Neutrophil (primary cell): ENCODE results near the gene GPC2.

ENCODE experiments used
- H3K27ac ChIP-seq: fragments of 200-600 bp; sonication (generic); 2 replicates; pipeline ENCODE4 v1.5.1; 2016; ENCODE audit warnings: mild to moderate bottlenecking, moderate library complexity
- H3K27me3 ChIP-seq: fragments of 200-600 bp; sonication (generic); 2 replicates; pipeline ENCODE4 v1.6.0; 2016; ENCODE audit warnings: mild to moderate bottlenecking
- H3K36me3 ChIP-seq: fragments of 200-600 bp; sonication (generic); 2 replicates; pipeline ENCODE4 v1.5.1; 2017
- H3K4me1 ChIP-seq, 2 experiments: fragments of 200-600 bp in 1 of 2; sonication (generic) in 1 of 2; 1 replicate in 1 of 2; 2 replicates in 1 of 2; pipeline versions ENCODE4 v1.5.1 to v1.6.1; 2013 to 2016; ENCODE audit warnings: low read depth in 1 of 2, low read length in 1 of 2, mild to moderate bottlenecking in 1 of 2, moderate library complexity in 1 of 2; ENCODE audit not compliant: control insufficient read depth in 1 of 2, insufficient read depth in 1 of 2
- H3K4me3 ChIP-seq, 2 experiments: fragments of 200-600 bp in 1 of 2; sonication (generic) in 1 of 2; 1 replicate in 1 of 2; 2 replicates in 1 of 2; pipeline ENCODE4 v1.5.1; 2013 to 2016; ENCODE audit warnings: low read depth in 1 of 2, low read length in 1 of 2, mild to moderate bottlenecking in 1 of 2, moderate library complexity in 1 of 2
- H3K9me3 ChIP-seq: fragments of 200-600 bp; sonication (generic); 2 replicates; pipeline ENCODE4 v1.5.1; 2016
- CTCF ChIP-seq: fragments of 200-600 bp; sonication (generic); IDR thresholded peaks from 2 replicates; pipeline ENCODE4 v1.5.1; 2016; ENCODE audit warnings: antibody characterized with exemption

Gene GPC2

GRCh38 chr7:100213672-100214071 lies 36.5 kb upstream of the GPC2 start:
- H3K9me3 ChIP-seq, result no peaks in the 10 kb centered on the region
- H3K36me3 ChIP-seq, result no peaks in the 10 kb centered on the region
- no peak overlapping the region for H3K4me3 ChIP-seq
- no peak for TF ChIP-seq CTCF
- H3K27me3 ChIP-seq, result no peaks in the 10 kb centered on the region
- H3K4me1 ChIP-seq, result no peaks in the 10 kb centered on the region
- H3K27ac ChIP-seq, result no peak overlapping the region

- Histone ChIP-seq H3K27ac (no peak overlapping the region), H3K4me1 (no peaks in the 10 kb centered on the region), H3K4me3 (no peak overlapping the region), H3K27me3 (no peaks in the 10 kb centered on the region), H3K9me3 (no peaks in the 10 kb centered on the region), H3K36me3 (no peaks in the 10 kb centered on the region)
- TF ChIP-seq CTCF, result no peak
These were observed 35.6 kb upstream of the GPC2 start for GRCh38 chr7:100212631-100213286.

- no peak for TF ChIP-seq CTCF
- Histone ChIP-seq H3K36me3 (no peaks in the 10 kb centered on the region), H3K27me3 (no peaks in the 10 kb centered on the region), H3K4me3 (no peak overlapping the region), H3K27ac (no peak overlapping the region), H3K4me1 (no peaks in the 10 kb centered on the region), H3K9me3 (no peaks in the 10 kb centered on the region)
These were observed 34.2 kb upstream of the GPC2 start for GRCh38 chr7:100211342-100211780.

GRCh38 chr7:100210805-100211204 lies 33.6 kb upstream of the GPC2 start:
- Histone ChIP-seq H3K4me3 (no peak overlapping the region), H3K36me3 (no peaks in the 10 kb centered on the region), H3K9me3 (no peaks in the 10 kb centered on the region), H3K4me1 (no peaks in the 10 kb centered on the region), H3K27me3 (no peaks in the 10 kb centered on the region), H3K27ac (no peak overlapping the region)
- no peak for TF ChIP-seq CTCF

GRCh38 chr7:100209493-100209892 lies 32.3 kb upstream of the GPC2 start:
- Histone ChIP-seq H3K27ac (no peak overlapping the region), H3K4me1 (no peaks in the 10 kb centered on the region), H3K4me3 (no peak overlapping the region), H3K36me3 (no peaks in the 10 kb centered on the region), H3K9me3 (no peaks in the 10 kb centered on the region), H3K27me3 (no peaks in the 10 kb centered on the region)
- TF ChIP-seq CTCF, result no peak
